Suppressor macrophage treated with lipopolysaccharide for 1 hour (primary cell): Measurements from ENCODE around the gene CDH12.
"Not testable (repeated sequence)": the region's sequence is repeated elsewhere in the genome, so short reads cannot be mapped to it uniquely, and the experiment has no call there.

ENCODE experiments used
- DNase-seq, 3 donors: peaks; one replicate each; pipeline ENCODE4 v3.0.0-alpha.2; 2020 to 2022

CDH12 gene

GRCh38 chr5:22852807-22853660, at the start of gene CDH12:
TSS of gene CDH12 (minus strand) at chr5:22853344.
- no peak for DNase-seq

GRCh38 chr5:22901885-22902284, 48.7 kb upstream of the CDH12 start:
- DNase-seq = no peak

GRCh38 chr5:22900801-22901310, 47.7 kb upstream of the CDH12 start:
- DNase-seq = no peak

- no peak for DNase-seq
Measured at GRCh38 chr5:22899341-22899740, 46.2 kb upstream of the CDH12 start.

- DNase-seq = no peak
Measured at GRCh38 chr5:22896152-22896551, 43.0 kb upstream of the CDH12 start.

- DNase-seq = no peak
Measured at GRCh38 chr5:22892441-22892840, 39.3 kb upstream of the CDH12 start.

- no peak for DNase-seq
Measured at GRCh38 chr5:22889720-22890119, 36.6 kb upstream of the CDH12 start.

- no peak for DNase-seq
Measured at GRCh38 chr5:22887566-22887965, 34.4 kb upstream of the CDH12 start.

GRCh38 chr5:22858911-22859310, 5.8 kb upstream of the CDH12 start:
- DNase-seq = not testable (repeated sequence)

GRCh38 chr5:22855824-22856223, 2.7 kb upstream of the CDH12 start:
- no peak for DNase-seq

- no peak for DNase-seq
Measured at GRCh38 chr5:22850981-22851380, 2.2 kb downstream of the CDH12 start.

- DNase-seq = no peak
Measured at GRCh38 chr5:22846693-22847092, 6.5 kb downstream of the CDH12 start.

GRCh38 chr5:22844636-22845035, 8.5 kb downstream of the CDH12 start:
- DNase-seq = no peak

- no peak for DNase-seq
Measured at GRCh38 chr5:22844155-22844554, 9.0 kb downstream of the CDH12 start.

GRCh38 chr5:22842574-22842973, 10.6 kb downstream of the CDH12 start:
- no peak for DNase-seq

- DNase-seq = no peak
Measured at GRCh38 chr5:22837803-22838202, 15.3 kb downstream of the CDH12 start.

- no peak for DNase-seq
Measured at GRCh38 chr5:22835686-22836085, 17.5 kb downstream of the CDH12 start.

- DNase-seq = no peak
Measured at GRCh38 chr5:22793463-22793862, 59.7 kb downstream of the CDH12 start.

- DNase-seq = no peak
Measured at GRCh38 chr5:22787807-22788206, 65.3 kb downstream of the CDH12 start.

GRCh38 chr5:22787398-22787797, 65.7 kb downstream of the CDH12 start:
- no peak for DNase-seq

GRCh38 chr5:22780756-22781155, 72.4 kb downstream of the CDH12 start:
- no peak for DNase-seq

- DNase-seq = peak in 2 of 3 donors; percentile 0 to 1
Measured at GRCh38 chr5:22779499-22779898, 73.6 kb downstream of the CDH12 start.

GRCh38 chr5:22776285-22776684, 76.9 kb downstream of the CDH12 start:
- no peak for DNase-seq

- DNase-seq = not testable (repeated sequence)
Measured at GRCh38 chr5:22774214-22774613, 78.9 kb downstream of the CDH12 start.

GRCh38 chr5:22764736-22765135, 88.4 kb downstream of the CDH12 start:
- no peak for DNase-seq
